GM21447 (cell line): ENCODE measurements around the gene LSM3.

Experiments
- ATAC-seq: cut with Tn5 transposase; IDR thresholded peaks from one replicate; pipeline ENCODE4 v1.9.1; 2021; ENCODE audit not compliant: unreplicated experiment

The LSM3 gene

DNA sequence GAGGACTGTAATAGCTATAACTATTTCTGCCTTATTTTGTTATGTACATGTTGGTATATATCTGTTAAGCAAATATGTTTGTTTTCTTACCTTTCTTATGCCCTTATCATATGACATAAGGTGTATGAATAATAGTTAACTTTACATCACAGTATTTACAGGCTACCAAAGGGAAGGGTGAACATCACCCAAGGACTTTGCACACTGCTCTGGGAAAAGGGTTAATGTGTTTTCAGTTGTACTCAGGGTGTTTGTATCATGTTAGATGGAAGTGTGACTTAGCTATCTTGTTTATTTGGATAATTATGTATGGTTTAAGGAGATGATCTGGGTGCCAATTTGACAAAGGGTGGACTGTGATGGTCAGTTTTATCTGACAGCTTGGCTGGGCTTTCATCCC is 60.3 kb downstream of the LSM3 start:
- no peak for ATAC-seq

DNA sequence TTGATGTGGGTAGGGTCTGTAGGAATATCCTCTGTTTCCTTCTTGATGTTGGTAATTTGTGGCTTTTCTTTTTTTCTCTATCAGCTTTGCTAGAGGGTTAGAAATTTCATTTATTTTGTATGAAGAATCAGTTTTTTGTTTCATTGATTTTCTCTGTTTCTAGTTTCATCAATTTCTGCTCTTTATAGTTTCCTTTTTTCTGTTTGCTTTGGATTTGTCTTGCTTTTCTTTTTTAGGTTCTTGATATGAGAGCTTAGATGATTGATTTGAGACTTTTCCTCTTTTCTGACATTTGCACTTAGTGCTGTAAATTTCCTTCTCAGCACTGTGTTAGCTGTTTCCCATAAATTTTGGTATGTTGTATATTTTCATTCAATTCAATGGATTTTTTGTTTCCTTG is 61.3 kb downstream of the LSM3 start:
- ATAC-seq, result no peak

GRCh38 chr3:14240366-14240765 is 61.7 kb downstream of the LSM3 start:
- ATAC-seq, result no peak

- ATAC-seq, result no peak
Observed at GRCh38 chr3:14241716-14242115, 63.1 kb downstream of the LSM3 start.

GRCh38 chr3:14242490-14243311 is 64.1 kb downstream of the LSM3 start:
- no peak for ATAC-seq

DNA sequence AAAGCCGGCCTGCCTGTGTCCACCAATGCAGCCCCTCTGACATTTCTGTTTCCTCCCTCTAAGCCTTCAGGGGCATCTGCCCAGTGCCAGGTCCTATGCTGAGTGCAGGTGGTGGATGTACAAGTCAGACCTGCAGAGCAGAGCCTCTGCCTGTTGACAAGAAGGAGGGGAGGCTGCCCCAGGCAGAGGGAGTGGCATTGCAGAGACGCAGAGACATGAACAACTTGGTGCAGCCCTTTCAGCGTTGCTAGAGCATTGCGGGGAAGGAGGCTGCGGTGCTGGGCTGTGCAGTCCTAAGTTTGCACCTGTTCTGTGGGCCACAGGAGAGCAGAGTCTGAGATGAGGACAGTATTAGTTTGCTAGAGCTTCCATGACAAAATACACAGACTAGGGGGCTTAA is 65.2 kb downstream of the LSM3 start:
- no peak for ATAC-seq

- ATAC-seq, result no peak
Observed at GRCh38 chr3:14244521-14245247, 66.1 kb downstream of the LSM3 start.

DNA sequence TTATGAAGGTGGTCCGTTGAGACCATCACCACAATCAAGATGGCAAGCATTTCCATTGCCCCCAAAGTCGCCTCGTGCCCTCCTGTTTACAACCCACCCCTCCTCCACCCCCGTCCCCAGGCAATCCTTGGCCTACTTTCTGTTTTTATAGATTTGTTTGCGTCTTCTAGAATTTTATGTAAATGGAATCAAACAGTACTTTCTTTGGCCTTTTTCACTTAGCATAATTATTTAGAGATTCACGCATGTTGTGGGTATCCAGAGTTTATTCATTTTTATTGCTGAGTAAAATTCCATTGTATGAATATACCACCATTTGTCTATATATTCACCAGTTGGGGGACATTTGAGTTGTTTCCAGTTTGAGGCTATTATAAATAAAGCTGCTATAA is 66.6 kb downstream of the LSM3 start:
- ATAC-seq, result no peak

DNA sequence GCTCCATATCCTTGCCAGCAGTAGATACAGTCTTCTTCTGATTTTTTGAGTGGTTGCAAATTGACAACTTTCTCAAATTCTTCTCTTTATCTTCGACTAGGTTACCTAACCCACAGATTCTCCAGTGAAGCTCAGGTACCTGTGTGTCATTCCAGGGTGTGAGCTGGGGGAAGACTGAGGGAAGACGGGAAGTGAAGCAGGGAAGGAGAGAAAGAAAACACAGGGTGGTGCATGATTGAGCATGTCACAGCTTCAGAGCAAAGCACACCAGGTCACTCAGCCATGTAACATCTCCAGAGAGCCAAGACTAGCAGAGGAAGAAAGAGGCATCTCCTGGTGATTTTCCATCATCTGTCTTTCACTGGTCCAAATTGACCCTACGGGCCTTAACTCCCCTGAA is 67.2 kb downstream of the LSM3 start:
- ATAC-seq, result no peak

DNA sequence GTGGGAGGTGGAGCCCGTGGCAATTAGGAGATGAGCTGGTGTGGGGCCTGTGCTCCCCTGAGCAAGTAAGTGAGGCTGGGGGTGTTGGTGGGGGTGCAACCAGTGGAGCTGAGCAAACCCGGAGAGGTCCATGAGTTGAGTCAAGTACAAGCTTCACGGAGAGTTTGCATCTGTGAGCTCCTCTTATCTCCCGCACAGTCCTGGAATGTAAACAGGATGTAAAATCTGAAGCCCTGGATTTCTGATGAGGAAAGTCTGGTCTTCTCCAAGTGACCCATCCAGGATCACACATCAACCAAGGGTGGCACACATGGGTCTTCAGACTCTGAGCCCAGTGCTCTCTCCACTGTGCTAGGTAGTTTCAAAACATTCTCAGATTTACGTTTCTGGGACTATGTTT is 67.8 kb downstream of the LSM3 start:
- no peak for ATAC-seq

DNA sequence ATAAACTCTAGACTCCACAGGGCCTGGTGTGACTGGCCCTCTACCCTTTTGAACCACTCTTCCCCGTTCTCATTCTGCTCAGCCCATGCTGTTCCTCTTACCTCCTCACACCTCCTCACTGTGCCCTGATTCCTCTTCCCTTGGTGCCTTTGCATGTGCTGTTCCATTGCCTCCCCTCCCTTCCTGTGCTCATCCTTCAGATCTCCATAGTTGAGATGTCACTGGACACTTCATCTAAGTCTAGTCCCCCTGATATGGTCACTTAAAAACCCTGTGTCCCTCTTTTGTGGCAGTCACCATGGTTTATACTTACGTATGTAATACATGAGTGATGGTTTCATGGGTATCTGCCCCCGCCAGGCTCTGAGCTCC is 69.8 kb downstream of the LSM3 start:
- no peak for ATAC-seq

- no peak for ATAC-seq
Observed at GRCh38 chr3:14248849-14249523, 70.4 kb downstream of the LSM3 start.
